ENCODE data around the gene SEC14L1. TPM values are rescaled to one million over a fixed set of nuclear protein-coding genes. Genes with fewer than 3 reads are reported as not detected.

Gene SEC14L1
- total and polyA plus RNA-seq, 2 of the 8 experiments (the other 6 are each of a cell fraction or from before 2014, with no cell fraction given), result 27.2 to 74.4 TPM

GRCh38 chr17:77107506-77108433 lies 33.0 kb upstream of the SEC14L1 start:
- Histone ChIP-seq H2BK20ac (ENCODE audit: low read length) (peak overlapping the region; percentile 48; the same call in 1 of the 2 replicates), H2BK5ac (ENCODE audit: low read depth, low read length) (no peak overlapping the region), H3K18ac (ENCODE audit: extremely low read depth, low read length) (no peak overlapping the region), H2BK15ac (ENCODE audit: low read length) (no peak overlapping the region), H3K27ac (ENCODE audit: low read depth, low read length) (no peak overlapping the region), H3K14ac (ENCODE audit: insufficient read length) (no peak overlapping the region), H3K36me3 (ENCODE audit: control insufficient read depth in 2 of 4, insufficient read depth in 4 of 4, low read length in 3 of 4) (no peaks in the 10 kb centered on the region), H4K20me1 (replicated peaks in 1 of 2; ENCODE audit: control insufficient read depth in 1 of 2, insufficient read depth in 2 of 2, low read length in 2 of 2) (no peaks in the 10 kb centered on the region), H2BK120ac (replicated peaks; ENCODE audit: low read depth, low read length) (no peak overlapping the region), H3K79me1 (ENCODE audit: low read depth, low read length) (no peaks in the 10 kb centered on the region), H3K4me3 (ENCODE audit: extremely low read depth in 1 of 4, insufficient read depth in 2 of 4, low read depth in 3 of 4, low read length in 4 of 4) (no peak overlapping the region), H3K56ac (replicated peaks; ENCODE audit: insufficient read length, low read depth, low read length) (no peak overlapping the region), H3K9me3 (ENCODE audit: insufficient read depth in 2 of 2, low read depth in 1 of 2, low read length in 1 of 2) (no peaks in the 10 kb centered on the region), H3K23ac (ENCODE audit: insufficient read length) (no peak overlapping the region), H3K23me2 (ENCODE audit: low read depth, low read length) (no peaks in the 10 kb centered on the region), H2AFZ (ENCODE audit: low read length) (no peak overlapping the region), H3K79me2 (ENCODE audit: control insufficient read depth in 1 of 2, insufficient read depth in 2 of 2, low read length in 2 of 2) (no peaks in the 10 kb centered on the region), H3K4ac (replicated peaks; ENCODE audit: insufficient read length, low read depth, low read length) (no peak overlapping the region), H3K27me3 (replicated peaks in 1 of 4; ENCODE audit: control insufficient read depth in 3 of 4, extremely low read depth in 1 of 4, insufficient read depth in 3 of 4, low read length in 3 of 4) (no peaks in the 10 kb centered on the region), H3K4me2 (ENCODE audit: insufficient read depth in 1 of 2, low read depth in 2 of 2, low read length in 2 of 2) (no peak overlapping the region), H4K5ac (ENCODE audit: insufficient read length, low read depth, low read length) (no peak overlapping the region), H4K8ac (ENCODE audit: extremely low read depth, insufficient read depth, low read length) (no peak overlapping the region), H3K4me1 (replicated peaks in 1 of 4; ENCODE audit: control insufficient read depth in 3 of 4, insufficient read depth in 4 of 4, low read length in 3 of 4) (peaks cover 4 to 17% (median 9%) of the 10 kb centered on the region in 4 experiments; a peak in 6 of 7 replicates), H4K91ac (replicated peaks; ENCODE audit: insufficient read length, low read length) (peak overlapping the region; percentile 67), H3K9ac (replicated peaks in 1 of 4; ENCODE audit: extremely low read depth in 1 of 4, low read depth in 3 of 4, low read length in 3 of 4) (no peak overlapping the region), H2BK12ac (ENCODE audit: low read depth, low read length) (no peak overlapping the region; the same call in 1 of the 2 replicates), H2AK5ac (ENCODE audit: low read depth, low read length) (no peak overlapping the region)
- 88% methylated on average over 23 of the region's 23 CpGs; no CpG with 5 or more reads in 1 of the 2 experiments for WGBS, 2 experiments (ENCODE audit: extremely low coverage in 1 of 2, insufficient coverage in 1 of 2, insufficient read length in 1 of 2, insufficient replicate concordance in 2 of 2, low coverage in 1 of 2, low lambda C conversion rate in 2 of 2, missing lambda C conversion rate in 1 of 2)
- CTCF ChIA-PET (ENCODE audit: partially characterized antibody), result interaction anchor here (0.7 to 1.7 kb wide), 8 partner anchors 9 to 135 kb away, joined by 3 to 4 read pairs (median 4); no protein-coding TSS in a partner anchor
- DNase-seq (ENCODE audit: low read depth in 1 of 2, low spot score in 2 of 2) (no peak), FAIRE-seq (no peak)
- POLR2A ChIA-PET (ENCODE audit: partially characterized antibody), result interaction anchor here (1.0 to 1.6 kb wide), 4 partner anchors 9 to 139 kb away, joined by 3 to 5 read pairs (median 4); no protein-coding TSS in a partner anchor
- TF ChIP-seq POU5F1 (IDR thresholded peaks at IDR 0.05; ENCODE audit: low read depth, low read length), result no peak
- no peak for TF ChIP-seq ASH2L (IDR thresholded peaks at IDR 0.05; ENCODE audit: low read length)
- no peak for TF ChIP-seq MAX (IDR thresholded peaks at IDR 0.05)
- no peak for TF ChIP-seq TAF1 (IDR thresholded peaks at IDR 0.05; ENCODE audit: low read depth, low read length)
